ENCODE data around the gene ALKBH3. TPM values are rescaled to one million over a fixed set of nuclear protein-coding genes. Genes with fewer than 3 reads are reported as not detected.

The ALKBH3 gene
- polyA plus RNA-seq, 1 donor (not counting 4 experiments of a cell fraction or from before 2014, with no cell fraction given) = 42.4 TPM

DNA sequence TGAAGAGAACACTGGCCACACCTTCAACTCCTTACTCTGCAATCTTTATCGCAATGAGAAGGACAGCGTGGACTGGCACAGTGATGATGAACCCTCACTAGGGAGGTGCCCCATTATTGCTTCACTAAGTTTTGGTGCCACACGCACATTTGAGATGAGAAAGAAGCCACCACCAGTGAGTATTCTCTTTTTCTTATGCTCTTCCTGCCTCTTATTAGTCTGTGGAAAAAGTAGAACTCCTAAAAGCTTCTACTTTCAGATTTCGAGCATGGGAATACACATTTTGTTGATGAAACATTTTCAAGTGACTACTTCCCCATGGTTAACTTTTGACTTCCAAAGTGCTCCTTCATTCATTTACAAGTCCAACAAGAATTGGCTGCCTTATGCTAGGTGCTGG, 20.9 kb downstream of the ALKBH3 start:
- no peak overlapping the region for H3K4me3 ChIP-seq (ENCODE audit: control insufficient read depth in 2 of 3, extremely low read depth in 1 of 3, insufficient read depth in 2 of 3, low read depth in 1 of 3, low read length in 3 of 3)
- no peak overlapping the region for H3K4me2 ChIP-seq (ENCODE audit: control insufficient read depth, extremely low read depth, insufficient read depth, low read depth, low read length)
- H3K4me1 ChIP-seq (ENCODE audit: control insufficient read depth, extremely low read depth, insufficient read depth, low read length) = peaks cover 11% of the 10 kb centered on the region
- no peaks in the 10 kb centered on the region for H3K9me3 ChIP-seq (ENCODE audit: control insufficient read depth, low read depth, low read length)
- H3K9ac ChIP-seq (ENCODE audit: control insufficient read depth, extremely low read depth, insufficient read depth, low read length) = no peak overlapping the region
- TF ChIP-seq EZH2 (IDR thresholded peaks at IDR 0.05; ENCODE audit: low read length) = no peak
- TF ChIP-seq, protein P1, sequence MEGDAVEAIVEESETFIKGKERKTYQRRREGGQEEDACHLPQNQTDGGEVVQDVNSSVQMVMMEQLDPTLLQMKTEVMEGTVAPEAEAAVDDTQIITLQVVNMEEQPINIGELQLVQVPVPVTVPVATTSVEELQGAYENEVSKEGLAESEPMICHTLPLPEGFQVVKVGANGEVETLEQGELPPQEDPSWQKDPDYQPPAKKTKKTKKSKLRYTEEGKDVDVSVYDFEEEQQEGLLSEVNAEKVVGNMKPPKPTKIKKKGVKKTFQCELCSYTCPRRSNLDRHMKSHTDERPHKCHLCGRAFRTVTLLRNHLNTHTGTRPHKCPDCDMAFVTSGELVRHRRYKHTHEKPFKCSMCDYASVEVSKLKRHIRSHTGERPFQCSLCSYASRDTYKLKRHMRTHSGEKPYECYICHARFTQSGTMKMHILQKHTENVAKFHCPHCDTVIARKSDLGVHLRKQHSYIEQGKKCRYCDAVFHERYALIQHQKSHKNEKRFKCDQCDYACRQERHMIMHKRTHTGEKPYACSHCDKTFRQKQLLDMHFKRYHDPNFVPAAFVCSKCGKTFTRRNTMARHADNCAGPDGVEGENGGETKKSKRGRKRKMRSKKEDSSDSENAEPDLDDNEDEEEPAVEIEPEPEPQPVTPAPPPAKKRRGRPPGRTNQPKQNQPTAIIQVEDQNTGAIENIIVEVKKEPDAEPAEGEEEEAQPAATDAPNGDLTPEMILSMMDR (optimal IDR thresholded peaks at IDR 0.05 in 1 of 3, IDR thresholded peaks at IDR 0.05 in 1 of 3, conservative IDR thresholded peaks at IDR 0.05 in 1 of 3; ENCODE audit: extremely low read depth in 1 of 3, insufficient read depth in 2 of 3, low read length in 3 of 3) = no peak
- no peak overlapping the region for H2AFZ ChIP-seq (ENCODE audit: control insufficient read depth, low read length)
- H3K36me3 ChIP-seq (ENCODE audit: control insufficient read depth in 2 of 2, extremely low read depth in 1 of 2, insufficient read depth in 2 of 2, low read length in 2 of 2) = peaks cover 9 to 13% of the 10 kb centered on the region in 2 experiments
- H3K9me1 ChIP-seq (ENCODE audit: control insufficient read depth, extremely low read depth, insufficient read depth, low read length) = no peaks in the 10 kb centered on the region
- no peak overlapping the region for H3K27ac ChIP-seq (ENCODE audit: control insufficient read depth, insufficient read depth, low read length)
- dilution Hi-C loops (cut with MboI; ENCODE audit: extremely low pct_ligation_motif_present, low sequenced_read_pairs) = no loop called here
- DNase-seq (ENCODE audit: low read depth, low spot score) = no peak
- no peak for FAIRE-seq
- H4K20me1 ChIP-seq (ENCODE audit: control insufficient read depth, extremely low read depth, insufficient read depth, low read length) = no peaks in the 10 kb centered on the region
- no peaks in the 10 kb centered on the region for H3K27me3 ChIP-seq (ENCODE audit: control insufficient read depth, extremely low read depth, insufficient read depth, low read length)
- H3K79me2 ChIP-seq (ENCODE audit: control insufficient read depth, insufficient read depth, low read length) = no peaks in the 10 kb centered on the region

DNA sequence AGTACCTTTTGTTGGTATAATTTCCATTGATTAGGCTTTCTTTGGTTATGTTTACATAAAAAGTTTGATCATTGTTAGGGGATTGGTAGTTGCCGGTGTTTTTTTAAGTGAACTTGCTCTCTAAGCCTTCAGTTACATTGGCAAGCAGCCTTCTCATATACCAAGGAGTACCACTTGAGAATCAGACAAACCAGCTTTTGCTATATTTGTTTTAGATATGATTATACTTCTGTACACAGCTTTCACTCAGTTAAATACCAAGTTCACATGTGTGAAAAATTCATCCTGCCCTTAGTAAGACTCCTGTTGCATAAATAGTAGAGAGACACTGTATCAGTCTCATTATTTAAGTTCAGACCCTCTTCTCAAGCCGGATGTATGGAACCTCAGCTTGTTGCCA, 22.4 kb downstream of the ALKBH3 start:
- H3K9ac ChIP-seq (ENCODE audit: control insufficient read depth, extremely low read depth, insufficient read depth, low read length) = no peak overlapping the region
- no peak overlapping the region for H2AFZ ChIP-seq (ENCODE audit: control insufficient read depth, low read length)
- TF ChIP-seq, protein P1 (optimal IDR thresholded peaks at IDR 0.05 in 1 of 3, IDR thresholded peaks at IDR 0.05 in 1 of 3, conservative IDR thresholded peaks at IDR 0.05 in 1 of 3; ENCODE audit: extremely low read depth in 1 of 3, insufficient read depth in 2 of 3, low read length in 3 of 3) = no peak
- TF ChIP-seq EZH2 (IDR thresholded peaks at IDR 0.05; ENCODE audit: low read length) = no peak
- H3K4me1 ChIP-seq (ENCODE audit: control insufficient read depth, extremely low read depth, insufficient read depth, low read length) = peaks cover 15% of the 10 kb centered on the region
- H3K27ac ChIP-seq (ENCODE audit: control insufficient read depth, insufficient read depth, low read length) = no peak overlapping the region
- dilution Hi-C loops (cut with MboI; ENCODE audit: extremely low pct_ligation_motif_present, low sequenced_read_pairs) = no loop called here
- H3K27me3 ChIP-seq (ENCODE audit: control insufficient read depth, extremely low read depth, insufficient read depth, low read length) = no peaks in the 10 kb centered on the region
- peaks cover 4 to 8% of the 10 kb centered on the region in 2 experiments for H3K36me3 ChIP-seq (ENCODE audit: control insufficient read depth in 2 of 2, extremely low read depth in 1 of 2, insufficient read depth in 2 of 2, low read length in 2 of 2)
- H3K9me3 ChIP-seq (ENCODE audit: control insufficient read depth, low read depth, low read length) = no peaks in the 10 kb centered on the region
- no peaks in the 10 kb centered on the region for H4K20me1 ChIP-seq (ENCODE audit: control insufficient read depth, extremely low read depth, insufficient read depth, low read length)
- peaks cover 2% of the 10 kb centered on the region for H3K9me1 ChIP-seq (ENCODE audit: control insufficient read depth, extremely low read depth, insufficient read depth, low read length)
- no peak overlapping the region for H3K4me3 ChIP-seq (ENCODE audit: control insufficient read depth in 2 of 3, extremely low read depth in 1 of 3, insufficient read depth in 2 of 3, low read depth in 1 of 3, low read length in 3 of 3)
- DNase-seq (ENCODE audit: low read depth, low spot score) (no peak), FAIRE-seq (no peak)
- H3K79me2 ChIP-seq (ENCODE audit: control insufficient read depth, insufficient read depth, low read length) = no peaks in the 10 kb centered on the region
- no peak overlapping the region for H3K4me2 ChIP-seq (ENCODE audit: control insufficient read depth, extremely low read depth, insufficient read depth, low read depth, low read length)
